Measurements from ENCODE around the gene CYP1B1.

Gene CYP1B1

DNA sequence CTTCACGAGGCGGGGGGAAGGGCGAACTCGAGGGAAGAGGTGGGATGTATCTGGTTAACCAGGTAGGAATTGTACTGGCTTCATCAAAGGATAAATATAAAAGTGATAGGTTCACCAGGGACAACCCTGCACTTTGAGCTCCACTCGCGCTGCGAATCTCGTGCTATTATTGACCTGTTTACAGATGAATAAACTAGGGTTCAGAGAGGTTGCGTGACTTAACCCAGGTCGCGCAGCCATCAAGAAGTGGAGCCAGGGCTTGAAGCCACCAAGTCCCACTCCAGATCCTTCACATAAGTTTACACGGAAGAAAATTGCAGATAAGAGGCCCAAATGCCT, 1.4 kb upstream of the CYP1B1 start:
- Histone ChIP-seq H3K27ac (ENCODE audit: low read depth, low read length) (peak overlapping the region; percentile 54), H3K36me3 (ENCODE audit: control insufficient read depth in 5 of 5, insufficient read depth in 5 of 5, low read length in 5 of 5) (no peaks in the 10 kb centered on the region), H3K27me3 (ENCODE audit: control insufficient read depth in 5 of 5, insufficient read depth in 4 of 5, low read length in 5 of 5) (peaks cover 16 to 23% (median 18%) of the 10 kb centered on the region in 5 donors), H3K4me3 (ENCODE audit: low read depth in 1 of 5, low read length in 5 of 5) (peak overlapping the region; percentile 41 to 73 (median 67)), H3K9me3 (ENCODE audit: control insufficient read depth in 5 of 5, low read length in 5 of 5) (no peaks in the 10 kb centered on the region), H3K4me1 (ENCODE audit: control insufficient read depth in 5 of 5, insufficient read depth in 5 of 5, low read length in 5 of 5) (peaks cover 0 to 47% (median 43%) of the 10 kb centered on the region in 5 donors), H3K9ac (ENCODE audit: low read length in 5 of 5) (peak overlapping the region in 3 of 5 donors; percentile 38 to 52 (median 45))

DNA sequence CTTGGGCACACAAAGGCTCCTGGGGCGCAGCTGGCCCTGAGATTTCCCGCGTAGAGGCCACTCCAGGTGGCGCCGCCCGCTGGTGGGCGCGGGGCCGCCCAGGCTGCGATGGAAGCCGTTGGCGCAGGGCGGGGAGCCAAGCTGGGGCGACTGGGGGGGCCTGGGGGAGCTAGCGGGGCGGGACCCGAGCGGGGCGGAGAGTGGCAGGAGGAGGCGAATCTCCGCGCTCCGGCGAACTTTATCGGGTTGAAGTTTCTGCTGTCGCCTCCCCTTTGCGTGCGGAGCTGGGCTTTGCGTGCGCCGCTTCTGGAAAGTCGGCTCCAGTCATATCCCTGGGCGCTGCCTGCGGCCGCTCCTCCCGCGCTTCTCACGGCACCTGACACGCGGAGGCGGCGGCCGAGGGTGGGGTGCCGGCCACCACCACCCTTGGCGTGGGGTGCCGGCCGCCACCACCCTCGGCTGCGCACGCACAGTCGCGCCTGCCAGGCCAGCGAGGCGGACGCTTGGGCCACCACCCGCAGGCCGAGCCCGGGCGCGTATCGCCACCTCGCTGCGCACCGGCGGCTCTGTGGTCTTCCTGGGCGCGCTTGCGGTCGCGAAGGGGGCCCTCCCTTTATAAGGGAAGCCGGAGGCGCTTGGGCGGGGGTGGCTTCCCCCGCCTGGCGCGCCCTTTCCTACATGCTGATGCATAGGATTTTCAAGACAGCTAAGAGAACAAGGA, 919 bp upstream of the CYP1B1 start:
- Histone ChIP-seq H3K4me3 (ENCODE audit: low read depth in 1 of 5, low read length in 5 of 5) (peak overlapping the region; percentile 41 to 73 (median 67)), H3K9ac (ENCODE audit: low read length in 5 of 5) (peak overlapping the region in 4 of 5 donors; percentile 38 to 52 (median 48)), H3K27me3 (ENCODE audit: control insufficient read depth in 5 of 5, insufficient read depth in 4 of 5, low read length in 5 of 5) (peaks cover 16 to 23% (median 18%) of the 10 kb centered on the region in 5 donors), H3K27ac (ENCODE audit: low read depth, low read length) (peak overlapping the region; percentile 54), H3K9me3 (ENCODE audit: control insufficient read depth in 5 of 5, low read length in 5 of 5) (no peaks in the 10 kb centered on the region), H3K4me1 (ENCODE audit: control insufficient read depth in 5 of 5, insufficient read depth in 5 of 5, low read length in 5 of 5) (peaks cover 0 to 47% (median 43%) of the 10 kb centered on the region in 5 donors), H3K36me3 (ENCODE audit: control insufficient read depth in 5 of 5, insufficient read depth in 5 of 5, low read length in 5 of 5) (no peaks in the 10 kb centered on the region)

DNA sequence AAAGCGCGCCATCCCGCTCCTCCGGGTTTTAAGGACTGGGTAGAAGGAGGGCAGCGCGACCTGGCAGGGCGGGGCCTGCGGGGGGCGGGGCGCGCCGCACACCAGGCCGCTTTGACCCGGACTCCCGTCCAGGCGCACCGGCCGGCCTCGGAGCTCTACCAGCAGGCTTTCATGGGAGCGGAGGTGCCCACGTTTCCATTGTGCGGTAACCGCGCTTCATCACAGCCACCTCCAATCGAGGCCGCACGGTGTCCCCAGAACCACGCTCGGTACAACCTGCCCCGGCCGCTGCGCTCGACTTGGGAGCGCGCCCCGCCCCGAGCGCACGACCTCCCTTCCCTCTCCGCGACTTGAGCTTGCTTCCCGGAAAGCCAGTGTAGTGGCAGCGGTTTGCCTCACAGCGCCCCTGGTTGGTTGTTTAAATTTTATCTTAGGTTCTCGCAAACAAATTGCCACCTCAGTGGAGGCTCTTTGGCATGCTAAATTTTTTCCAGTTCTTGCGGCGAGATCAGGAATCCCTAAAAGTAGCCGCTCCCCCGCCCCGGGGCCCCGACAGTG, 280 bp upstream of the CYP1B1 start:
- Histone ChIP-seq H3K4me3 (ENCODE audit: low read depth in 1 of 5, low read length in 5 of 5) (peak overlapping the region; percentile 44 to 73 (median 67)), H3K27me3 (ENCODE audit: control insufficient read depth in 5 of 5, insufficient read depth in 4 of 5, low read length in 5 of 5) (peaks cover 16 to 23% (median 18%) of the 10 kb centered on the region in 5 donors), H3K36me3 (ENCODE audit: control insufficient read depth in 5 of 5, insufficient read depth in 5 of 5, low read length in 5 of 5) (no peaks in the 10 kb centered on the region), H3K4me1 (ENCODE audit: control insufficient read depth in 5 of 5, insufficient read depth in 5 of 5, low read length in 5 of 5) (peaks cover 0 to 47% (median 43%) of the 10 kb centered on the region in 5 donors), H3K9ac (ENCODE audit: low read length in 5 of 5) (peak overlapping the region in 3 of 5 donors; percentile 30 to 52 (median 51)), H3K27ac (ENCODE audit: low read depth, low read length) (peak overlapping the region; percentile 54), H3K9me3 (ENCODE audit: control insufficient read depth in 5 of 5, low read length in 5 of 5) (no peaks in the 10 kb centered on the region)

DNA sequence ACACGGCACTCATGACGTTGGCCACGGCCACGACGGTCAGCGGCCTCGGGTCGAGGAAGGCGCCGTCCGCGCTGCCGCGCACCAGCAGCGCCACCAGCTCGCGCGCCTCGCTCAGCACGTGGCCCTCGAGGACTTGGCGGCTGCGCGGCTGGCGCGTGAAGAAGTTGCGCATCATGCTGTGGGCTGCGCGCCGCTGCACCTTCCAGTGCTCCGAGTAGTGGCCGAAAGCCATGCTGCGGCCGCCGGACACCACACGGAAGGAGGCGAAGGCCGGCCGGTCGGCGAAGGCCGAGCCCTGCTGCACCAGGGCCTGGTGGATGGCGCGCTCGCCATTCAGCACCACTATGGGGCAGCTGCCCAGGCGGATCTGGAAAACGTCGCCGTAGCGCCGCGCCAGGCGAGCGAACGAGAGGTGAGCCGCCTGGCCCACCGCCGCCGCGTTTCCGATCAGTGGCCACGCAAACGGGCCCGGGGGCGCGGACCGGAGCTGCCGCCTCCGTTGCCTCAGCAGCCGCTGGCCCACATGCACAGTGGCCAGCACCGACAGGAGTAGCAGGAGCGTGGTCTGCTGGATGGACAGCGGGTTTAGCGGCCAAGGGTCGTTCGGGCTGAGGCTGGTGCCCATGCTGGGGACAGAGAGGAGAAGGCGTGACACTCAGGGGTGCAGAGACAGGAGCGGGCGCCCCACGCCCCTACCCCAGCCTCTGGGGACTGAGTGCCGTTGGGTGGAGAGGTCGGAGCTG, 1.0 kb downstream of the CYP1B1 start:
- H3K36me3 ChIP-seq (ENCODE audit: control insufficient read depth in 5 of 5, insufficient read depth in 5 of 5, low read length in 5 of 5) = no peaks in the 10 kb centered on the region
- no peak overlapping the region for H3K27ac ChIP-seq (ENCODE audit: low read depth, low read length)
- no peak overlapping the region for H3K9ac ChIP-seq (ENCODE audit: low read length in 5 of 5)
- H3K9me3 ChIP-seq (ENCODE audit: control insufficient read depth in 5 of 5, low read length in 5 of 5) = no peaks in the 10 kb centered on the region
- H3K4me3 ChIP-seq (ENCODE audit: low read depth in 1 of 5, low read length in 5 of 5) = peak overlapping the region; percentile 43 to 73 (median 67)
- peaks cover 16 to 23% (median 18%) of the 10 kb centered on the region in 5 donors for H3K27me3 ChIP-seq (ENCODE audit: control insufficient read depth in 5 of 5, insufficient read depth in 4 of 5, low read length in 5 of 5)
- peaks cover 0 to 47% (median 43%) of the 10 kb centered on the region in 5 donors for H3K4me1 ChIP-seq (ENCODE audit: control insufficient read depth in 5 of 5, insufficient read depth in 5 of 5, low read length in 5 of 5)

DNA sequence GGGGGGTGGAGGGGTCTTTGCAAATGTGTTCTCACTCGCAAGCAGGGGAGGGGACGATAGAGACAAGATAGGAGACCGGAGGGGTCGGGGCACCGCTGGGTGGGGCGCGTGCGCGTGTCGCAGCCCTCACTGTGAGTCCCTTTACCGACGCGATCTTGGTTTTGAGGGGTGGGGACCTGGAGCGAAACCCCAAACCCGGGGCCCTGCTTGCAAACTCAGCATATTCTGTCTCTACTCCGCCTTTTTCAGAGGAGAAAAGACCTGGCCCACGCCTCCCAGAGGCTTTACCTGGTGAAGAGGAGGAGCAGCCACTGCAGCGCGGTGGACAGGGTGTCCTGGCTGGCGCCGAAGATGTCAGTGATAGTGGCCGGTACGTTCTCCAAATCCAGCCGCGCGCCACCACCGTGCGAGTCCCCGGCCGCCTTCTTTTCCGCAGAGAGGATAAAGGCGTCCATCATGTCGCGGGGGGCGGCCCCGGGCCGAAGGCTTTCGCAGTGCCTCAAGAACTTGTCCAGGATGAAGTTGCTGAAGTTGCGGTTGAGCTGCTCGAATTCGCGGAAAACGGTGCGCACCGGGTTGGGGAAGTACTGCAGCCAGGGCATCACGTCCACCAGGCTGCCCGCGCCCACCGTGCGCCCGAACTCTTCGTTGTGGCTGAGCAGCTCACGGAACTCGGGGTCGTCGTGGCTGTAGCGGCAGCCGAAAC, 1.7 kb downstream of the CYP1B1 start:
- peak overlapping the region in 4 of 5 donors; percentile 58 to 73 (median 68) for H3K4me3 ChIP-seq (ENCODE audit: low read depth in 1 of 5, low read length in 5 of 5)
- peaks cover 16 to 23% (median 18%) of the 10 kb centered on the region in 5 donors for H3K27me3 ChIP-seq (ENCODE audit: control insufficient read depth in 5 of 5, insufficient read depth in 4 of 5, low read length in 5 of 5)
- no peaks in the 10 kb centered on the region for H3K36me3 ChIP-seq (ENCODE audit: control insufficient read depth in 5 of 5, insufficient read depth in 5 of 5, low read length in 5 of 5)
- H3K9me3 ChIP-seq (ENCODE audit: control insufficient read depth in 5 of 5, low read length in 5 of 5) = no peaks in the 10 kb centered on the region
- peak overlapping the region in 1 of 5 donors; percentile 35 for H3K9ac ChIP-seq (ENCODE audit: low read length in 5 of 5)
- H3K27ac ChIP-seq (ENCODE audit: low read depth, low read length) = no peak overlapping the region
- H3K4me1 ChIP-seq (ENCODE audit: control insufficient read depth in 5 of 5, insufficient read depth in 5 of 5, low read length in 5 of 5) = peaks cover 0 to 47% (median 43%) of the 10 kb centered on the region in 5 donors

DNA sequence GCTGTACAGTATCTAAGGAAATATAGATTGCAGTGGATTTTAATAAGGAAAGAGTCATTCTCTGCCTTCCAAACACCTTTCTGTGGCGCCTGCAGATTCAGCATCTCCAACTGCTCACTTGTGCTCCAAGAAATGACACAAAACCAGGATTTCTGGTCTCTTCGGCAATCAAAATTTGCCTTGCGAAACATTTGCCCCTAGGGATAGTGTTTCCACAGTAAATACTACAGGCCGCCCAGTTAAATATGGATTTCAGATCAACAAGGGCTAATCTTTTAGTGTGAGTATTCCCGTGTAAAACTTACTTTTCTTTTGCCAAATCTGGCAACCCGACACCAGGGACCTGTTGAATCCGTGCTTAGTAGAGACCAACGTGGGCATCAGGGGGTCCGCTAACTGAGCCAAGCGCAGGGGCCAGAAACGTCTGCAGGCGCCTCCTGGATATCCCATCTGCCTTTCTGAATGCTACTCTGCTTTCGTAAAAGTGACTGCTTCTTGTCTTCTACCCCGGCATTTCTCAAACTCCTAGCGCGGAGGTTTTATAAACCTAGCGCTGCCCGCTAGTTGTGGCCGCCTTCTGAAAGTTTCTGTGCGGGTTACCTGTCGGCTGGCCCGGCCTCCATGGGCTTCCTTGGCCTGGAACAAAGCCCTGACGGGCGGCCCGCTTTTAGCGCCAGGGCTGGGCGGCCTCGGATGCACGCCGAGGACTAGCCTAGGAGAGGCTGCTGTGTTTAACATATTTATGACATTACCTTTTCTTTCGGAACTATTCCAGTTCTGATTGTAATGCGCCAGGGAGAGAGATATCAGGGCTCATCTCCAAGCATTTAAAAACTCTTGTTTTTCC, 2.5 kb downstream of the CYP1B1 start:
- peak overlapping the region; percentile 58 to 73 (median 67) for H3K4me3 ChIP-seq (ENCODE audit: low read depth in 1 of 5, low read length in 5 of 5)
- no peaks in the 10 kb centered on the region for H3K9me3 ChIP-seq (ENCODE audit: control insufficient read depth in 5 of 5, low read length in 5 of 5)
- H3K4me1 ChIP-seq (ENCODE audit: control insufficient read depth in 5 of 5, insufficient read depth in 5 of 5, low read length in 5 of 5) = peaks cover 0 to 47% (median 43%) of the 10 kb centered on the region in 5 donors
- peak overlapping the region in 2 of 5 donors; percentile 59 to 66 for H3K9ac ChIP-seq (ENCODE audit: low read length in 5 of 5)
- no peak overlapping the region for H3K27ac ChIP-seq (ENCODE audit: low read depth, low read length)
- H3K36me3 ChIP-seq (ENCODE audit: control insufficient read depth in 5 of 5, insufficient read depth in 5 of 5, low read length in 5 of 5) = no peaks in the 10 kb centered on the region
- H3K27me3 ChIP-seq (ENCODE audit: control insufficient read depth in 5 of 5, insufficient read depth in 4 of 5, low read length in 5 of 5) = peaks cover 16 to 23% (median 18%) of the 10 kb centered on the region in 5 donors

DNA sequence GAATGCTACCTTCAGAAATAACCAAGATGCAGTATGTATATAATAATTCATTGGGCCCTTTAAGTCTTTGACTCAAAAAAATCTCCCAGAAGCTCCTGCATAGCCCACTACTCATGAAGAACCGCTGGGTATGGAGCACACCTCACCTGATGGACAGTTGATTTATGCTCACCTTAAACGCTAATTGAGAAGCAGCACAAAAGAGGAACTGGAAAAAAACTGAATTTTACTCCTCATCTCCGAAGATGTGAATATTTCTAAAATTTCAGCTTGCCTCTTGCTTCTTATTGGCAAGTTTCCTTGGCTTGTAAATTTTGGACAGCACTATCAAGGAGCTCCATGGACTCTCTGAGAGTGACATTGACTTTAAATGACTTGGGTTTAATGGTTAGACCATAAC, 5.5 kb downstream of the CYP1B1 start:
- no peak overlapping the region for H3K9ac ChIP-seq (ENCODE audit: low read length in 5 of 5)
- H3K9me3 ChIP-seq (ENCODE audit: control insufficient read depth in 5 of 5, low read length in 5 of 5) = no peaks in the 10 kb centered on the region
- no peaks in the 10 kb centered on the region for H3K36me3 ChIP-seq (ENCODE audit: control insufficient read depth in 5 of 5, insufficient read depth in 5 of 5, low read length in 5 of 5)
- no peak overlapping the region for H3K27ac ChIP-seq (ENCODE audit: low read depth, low read length)
- H3K4me3 ChIP-seq (ENCODE audit: low read depth in 1 of 5, low read length in 5 of 5) = no peak overlapping the region
- H3K27me3 ChIP-seq (ENCODE audit: control insufficient read depth in 5 of 5, insufficient read depth in 4 of 5, low read length in 5 of 5) = peaks cover 11 to 16% (median 14%) of the 10 kb centered on the region in 5 donors
- H3K4me1 ChIP-seq (ENCODE audit: control insufficient read depth in 5 of 5, insufficient read depth in 5 of 5, low read length in 5 of 5) = peaks cover 0 to 33% (median 25%) of the 10 kb centered on the region in 5 donors

DNA sequence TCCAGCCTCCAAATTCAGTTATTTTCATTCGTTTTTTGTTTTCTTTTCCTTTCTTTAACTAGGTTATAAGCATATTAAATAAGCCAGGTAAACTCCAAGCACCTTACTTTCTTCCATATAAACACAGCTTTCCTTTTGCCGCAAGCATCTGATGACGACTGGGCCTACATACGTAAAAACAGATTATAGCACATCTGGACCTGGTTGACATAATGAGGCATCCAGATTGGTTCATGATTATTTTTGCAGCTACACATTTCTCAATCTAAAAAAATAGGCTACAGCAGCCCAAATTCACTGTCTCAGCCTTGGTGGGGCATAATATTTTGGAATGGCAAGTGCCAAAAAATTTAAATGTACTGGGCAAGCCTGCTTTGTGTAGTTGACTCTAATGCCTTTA, 7.7 kb downstream of the CYP1B1 start:
- H3K4me3 ChIP-seq (ENCODE audit: low read depth in 1 of 5, low read length in 5 of 5) = no peak overlapping the region
- no peaks in the 10 kb centered on the region for H3K9me3 ChIP-seq (ENCODE audit: control insufficient read depth in 5 of 5, low read length in 5 of 5)
- H3K27ac ChIP-seq (ENCODE audit: low read depth, low read length) = no peak overlapping the region
- H3K9ac ChIP-seq (ENCODE audit: low read length in 5 of 5) = no peak overlapping the region
- H3K27me3 ChIP-seq (ENCODE audit: control insufficient read depth in 5 of 5, insufficient read depth in 4 of 5, low read length in 5 of 5) = no peaks in the 10 kb centered on the region
- H3K4me1 ChIP-seq (ENCODE audit: control insufficient read depth in 5 of 5, insufficient read depth in 5 of 5, low read length in 5 of 5) = peaks cover 0 to 11% (median 5%) of the 10 kb centered on the region in 5 donors
- H3K36me3 ChIP-seq (ENCODE audit: control insufficient read depth in 5 of 5, insufficient read depth in 5 of 5, low read length in 5 of 5) = no peaks in the 10 kb centered on the region
